ENCODE measurements around the gene PCSK7.
A peak's percentile ranks its signal among the peaks of the same experiment; 100 is the strongest.

The PCSK7 gene

DNA sequence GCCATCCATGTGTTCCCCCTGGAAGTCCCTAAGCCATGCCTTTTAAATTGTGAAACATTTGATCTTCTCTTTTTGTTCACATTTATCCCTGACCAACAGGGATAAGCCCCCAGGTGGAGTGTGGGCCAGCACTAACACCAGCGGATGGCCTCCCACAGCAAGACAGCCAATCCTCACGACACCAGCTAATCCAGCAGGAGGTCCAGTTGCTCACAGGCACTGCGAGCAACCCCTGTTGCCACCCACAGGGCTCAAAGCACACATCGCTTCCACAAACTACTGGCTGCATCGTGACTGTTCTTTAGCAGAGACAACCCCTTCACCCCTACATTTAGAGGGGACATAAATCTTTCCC is 2.0 kb downstream of the PCSK7 start:
- no peaks in the 10 kb centered on the region for H3K27me3 ChIP-seq (replicated peaks)
- H3K36me3 ChIP-seq (replicated peaks) = peaks cover 36% of the 10 kb centered on the region
- no peak overlapping the region for H3K27ac ChIP-seq
- no peak overlapping the region for H3K4me3 ChIP-seq (ENCODE audit: low read depth, low read length)
- DNase-seq = no peak
- in situ Hi-C loops (cut with HindIII; ENCODE audit: low pct_ligation_motif_present, low sequenced_read_pairs) = no loop called here
- TF ChIP-seq, protein P1, sequence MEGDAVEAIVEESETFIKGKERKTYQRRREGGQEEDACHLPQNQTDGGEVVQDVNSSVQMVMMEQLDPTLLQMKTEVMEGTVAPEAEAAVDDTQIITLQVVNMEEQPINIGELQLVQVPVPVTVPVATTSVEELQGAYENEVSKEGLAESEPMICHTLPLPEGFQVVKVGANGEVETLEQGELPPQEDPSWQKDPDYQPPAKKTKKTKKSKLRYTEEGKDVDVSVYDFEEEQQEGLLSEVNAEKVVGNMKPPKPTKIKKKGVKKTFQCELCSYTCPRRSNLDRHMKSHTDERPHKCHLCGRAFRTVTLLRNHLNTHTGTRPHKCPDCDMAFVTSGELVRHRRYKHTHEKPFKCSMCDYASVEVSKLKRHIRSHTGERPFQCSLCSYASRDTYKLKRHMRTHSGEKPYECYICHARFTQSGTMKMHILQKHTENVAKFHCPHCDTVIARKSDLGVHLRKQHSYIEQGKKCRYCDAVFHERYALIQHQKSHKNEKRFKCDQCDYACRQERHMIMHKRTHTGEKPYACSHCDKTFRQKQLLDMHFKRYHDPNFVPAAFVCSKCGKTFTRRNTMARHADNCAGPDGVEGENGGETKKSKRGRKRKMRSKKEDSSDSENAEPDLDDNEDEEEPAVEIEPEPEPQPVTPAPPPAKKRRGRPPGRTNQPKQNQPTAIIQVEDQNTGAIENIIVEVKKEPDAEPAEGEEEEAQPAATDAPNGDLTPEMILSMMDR (IDR thresholded peaks at IDR 0.05; ENCODE audit: low read depth, low read length, missing control alignments) = no peak

DNA sequence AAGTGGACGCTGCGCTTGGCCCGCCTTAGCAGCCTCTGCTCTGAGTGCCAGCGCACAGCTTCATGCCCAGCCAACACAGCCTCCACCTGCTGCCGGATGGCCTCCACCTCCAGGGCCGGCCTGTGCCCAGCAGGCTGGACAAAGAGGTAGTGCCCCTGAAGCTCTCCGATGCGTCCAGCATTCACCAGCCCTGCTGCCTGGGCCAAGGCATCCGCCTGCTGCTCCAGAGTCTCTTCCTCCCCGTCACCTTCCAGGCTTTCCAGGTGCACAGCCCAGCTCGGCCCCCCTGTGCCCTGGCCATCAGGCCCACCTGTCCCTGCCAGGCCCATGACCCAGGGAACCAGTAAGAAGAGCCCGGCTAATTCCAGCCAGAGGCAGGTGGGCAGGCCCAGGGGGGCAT is 2.5 kb downstream of the PCSK7 start:
- DNase-seq = no peak
- Histone ChIP-seq H3K27me3 (replicated peaks) (no peaks in the 10 kb centered on the region), H3K4me3 (ENCODE audit: low read depth, low read length) (no peak overlapping the region), H3K36me3 (replicated peaks) (peaks cover 36% of the 10 kb centered on the region), H3K27ac (no peak overlapping the region)
- TF ChIP-seq, protein P1 (IDR thresholded peaks at IDR 0.05; ENCODE audit: low read depth, low read length, missing control alignments) = no peak
- in situ Hi-C loops (cut with HindIII; ENCODE audit: low pct_ligation_motif_present, low sequenced_read_pairs) = no loop called here

- TF ChIP-seq, protein P1 (IDR thresholded peaks at IDR 0.05; ENCODE audit: low read depth, low read length, missing control alignments) = no peak
- no peak overlapping the region for H3K4me3 ChIP-seq (ENCODE audit: low read depth, low read length)
- in situ Hi-C loops (cut with HindIII; ENCODE audit: low pct_ligation_motif_present, low sequenced_read_pairs) = no loop called here
- no peak for DNase-seq
- no peaks in the 10 kb centered on the region for H3K27me3 ChIP-seq (replicated peaks)
- H3K36me3 ChIP-seq (replicated peaks) = peaks cover 43% of the 10 kb centered on the region
- H3K27ac ChIP-seq = no peak overlapping the region
Measured at GRCh38 chr11:117228091-117228490, 3.8 kb downstream of the PCSK7 start.

DNA sequence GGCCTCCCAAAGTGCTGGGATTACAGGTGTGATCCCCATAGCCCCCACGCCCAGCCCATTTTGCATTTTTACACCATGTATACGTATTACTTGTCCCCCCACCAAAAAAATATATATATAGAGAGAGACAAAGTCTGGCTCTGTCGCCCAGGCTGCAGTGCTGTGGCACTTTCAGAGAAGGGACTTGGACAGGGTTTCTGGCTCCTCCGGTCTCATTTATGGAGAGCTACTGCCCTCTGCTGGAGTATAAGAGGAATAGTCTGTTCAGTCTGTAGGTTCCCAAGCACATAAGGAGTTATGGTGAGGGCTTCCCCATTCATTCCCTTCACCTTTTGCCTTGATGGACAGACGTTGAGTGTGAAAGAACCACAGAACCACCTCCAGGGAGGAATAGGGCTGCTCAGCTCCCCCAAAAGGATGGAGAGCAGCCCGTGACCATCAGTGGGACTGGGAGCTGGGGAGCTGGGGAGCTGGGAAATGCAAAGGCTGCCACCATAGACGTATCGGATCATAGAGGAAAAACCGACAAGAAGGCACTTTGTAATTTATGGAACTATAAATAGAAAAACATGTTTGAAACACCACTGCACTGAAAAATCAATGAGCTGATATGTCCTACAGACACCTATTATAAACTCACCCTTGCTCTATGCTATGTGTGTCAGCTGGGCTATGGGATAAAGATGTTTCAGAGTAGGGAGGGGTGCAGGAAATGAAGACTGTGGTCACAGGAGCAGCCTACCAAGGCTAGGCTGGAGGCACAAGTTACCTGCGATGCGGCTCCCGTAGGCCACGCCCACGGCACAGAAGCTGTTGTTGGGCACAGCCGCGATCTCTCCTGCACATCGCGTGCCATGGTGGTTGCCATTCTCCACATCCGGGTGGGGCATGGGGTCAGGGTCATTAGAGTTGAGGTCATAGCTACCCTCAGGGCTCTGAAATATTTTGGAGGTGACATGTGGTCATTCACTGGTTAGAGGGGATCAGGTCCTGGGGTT is 5.2 kb downstream of the PCSK7 start:
- in situ Hi-C loops (cut with HindIII; ENCODE audit: low pct_ligation_motif_present, low sequenced_read_pairs) = no loop called here
- TF ChIP-seq, protein P1 (IDR thresholded peaks at IDR 0.05; ENCODE audit: low read depth, low read length, missing control alignments) = peak; percentile 78
- H3K27me3 ChIP-seq (replicated peaks) = no peaks in the 10 kb centered on the region
- no peak for DNase-seq
- no peak overlapping the region for H3K27ac ChIP-seq
- H3K4me3 ChIP-seq (ENCODE audit: low read depth, low read length) = no peak overlapping the region
- H3K36me3 ChIP-seq (replicated peaks) = peaks cover 46% of the 10 kb centered on the region

- DNase-seq = no peak
- in situ Hi-C loops (cut with HindIII; ENCODE audit: low pct_ligation_motif_present, low sequenced_read_pairs) = no loop called here
- TF ChIP-seq, protein P1 (IDR thresholded peaks at IDR 0.05; ENCODE audit: low read depth, low read length, missing control alignments) = no peak
Measured at GRCh38 chr11:117225553-117226170, 6.2 kb downstream of the PCSK7 start.

More at GRCh38 chr11:117225553-117226170, 6.2 kb downstream of the PCSK7 start:
- Histone ChIP-seq H3K36me3 (replicated peaks) (peaks cover 50% of the 10 kb centered on the region), H3K27ac (no peak overlapping the region), H3K27me3 (replicated peaks) (no peaks in the 10 kb centered on the region), H3K4me3 (ENCODE audit: low read depth, low read length) (no peak overlapping the region)
